ENCODE results near the gene PRSS12. TPM values are rescaled to one million over a fixed set of nuclear protein-coding genes. Genes with fewer than 3 reads are reported as not detected.

Gene PRSS12
- total RNA-seq, 1 experiment from 2014 or later = 5.4 TPM

DNA sequence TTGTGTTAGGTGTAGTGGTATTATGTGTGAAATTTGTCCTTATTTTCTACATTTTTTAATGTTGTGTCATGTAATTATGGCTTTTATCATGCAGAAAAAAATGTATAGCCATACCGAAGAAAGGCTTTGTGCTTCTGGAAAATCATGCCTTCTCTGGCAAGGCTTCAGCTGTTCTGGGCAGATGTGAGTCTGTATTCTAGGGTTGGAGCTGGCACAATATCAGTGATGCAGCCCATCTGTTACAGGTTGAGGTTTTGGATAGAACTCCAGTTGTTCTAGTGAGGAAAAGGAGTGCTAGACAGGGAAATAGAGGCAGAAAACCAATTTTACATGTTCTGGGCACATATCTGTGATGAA lies 44.8 kb upstream of the PRSS12 start:
- H3K9ac ChIP-seq (ENCODE audit: extremely low read depth, insufficient read length, low read length) = no peak overlapping the region
- H3K4me1 Mint-ChIP-seq = peaks cover 48 to 52% of the 10 kb centered on the region in 2 experiments

More for the DNA sequence above, 44.8 kb upstream of the PRSS12 start:
- Histone ChIP-seq H2BK20ac (ENCODE audit: low read depth, low read length, poor library complexity, severe bottlenecking) (no peak overlapping the region), H2BK15ac (ENCODE audit: low read depth, low read length) (no peak overlapping the region), H2BK120ac (ENCODE audit: low read depth, low read length, poor library complexity, severe bottlenecking) (no peak overlapping the region), H3K27ac (ENCODE audit: insufficient read length, low read depth, low read length) (no peak overlapping the region), H3K23me2 (ENCODE audit: insufficient read length, low read depth, low read length, poor library complexity, severe bottlenecking) (no peaks in the 10 kb centered on the region), H3K18ac (ENCODE audit: insufficient read length, low read depth, low read length) (no peak overlapping the region), H3K23ac (ENCODE audit: insufficient read length, low read depth, low read length) (no peak overlapping the region), H2AK5ac (ENCODE audit: insufficient read length, low read length) (no peak overlapping the region), H3K79me1 (ENCODE audit: insufficient read depth, low read depth, low read length, poor library complexity, severe bottlenecking) (no peaks in the 10 kb centered on the region), H4K20me1 (ENCODE audit: control insufficient read depth, insufficient read depth, insufficient read length) (no peaks in the 10 kb centered on the region), H3K4ac (ENCODE audit: low read depth, low read length) (no peak overlapping the region), H3K9me3 (ENCODE audit: control insufficient read depth, low read depth, low read length) (no peaks in the 10 kb centered on the region), H3K56ac (ENCODE audit: insufficient read length, low read depth, low read length) (no peak overlapping the region), H3K4me2 (ENCODE audit: insufficient read depth, insufficient read length, low read length) (no peak overlapping the region), H2BK5ac (ENCODE audit: insufficient read length, low read length) (no peak overlapping the region), H3T11ph (ENCODE audit: low read length) (no peak overlapping the region), H2BK12ac (ENCODE audit: insufficient read length, low read depth, low read length) (no peak overlapping the region), H3K4me1 (ENCODE audit: insufficient read depth, low read length) (peaks cover 11% of the 10 kb centered on the region), H3K79me2 (ENCODE audit: insufficient read depth, low read length) (no peaks in the 10 kb centered on the region), H3K27me3 (ENCODE audit: insufficient read depth, low read length) (no peaks in the 10 kb centered on the region), H4K5ac (ENCODE audit: insufficient read length, low read depth, low read length) (no peak overlapping the region), H2AFZ (ENCODE audit: low read length) (no peak overlapping the region), H4K91ac (ENCODE audit: insufficient read length, low read depth, low read length) (no peak overlapping the region), H3K14ac (ENCODE audit: insufficient read depth, low read length) (no peak overlapping the region), H4K8ac (replicated peaks; ENCODE audit: insufficient read length, low read depth, low read length) (no peak overlapping the region)
- TF ChIP-seq, protein P1, sequence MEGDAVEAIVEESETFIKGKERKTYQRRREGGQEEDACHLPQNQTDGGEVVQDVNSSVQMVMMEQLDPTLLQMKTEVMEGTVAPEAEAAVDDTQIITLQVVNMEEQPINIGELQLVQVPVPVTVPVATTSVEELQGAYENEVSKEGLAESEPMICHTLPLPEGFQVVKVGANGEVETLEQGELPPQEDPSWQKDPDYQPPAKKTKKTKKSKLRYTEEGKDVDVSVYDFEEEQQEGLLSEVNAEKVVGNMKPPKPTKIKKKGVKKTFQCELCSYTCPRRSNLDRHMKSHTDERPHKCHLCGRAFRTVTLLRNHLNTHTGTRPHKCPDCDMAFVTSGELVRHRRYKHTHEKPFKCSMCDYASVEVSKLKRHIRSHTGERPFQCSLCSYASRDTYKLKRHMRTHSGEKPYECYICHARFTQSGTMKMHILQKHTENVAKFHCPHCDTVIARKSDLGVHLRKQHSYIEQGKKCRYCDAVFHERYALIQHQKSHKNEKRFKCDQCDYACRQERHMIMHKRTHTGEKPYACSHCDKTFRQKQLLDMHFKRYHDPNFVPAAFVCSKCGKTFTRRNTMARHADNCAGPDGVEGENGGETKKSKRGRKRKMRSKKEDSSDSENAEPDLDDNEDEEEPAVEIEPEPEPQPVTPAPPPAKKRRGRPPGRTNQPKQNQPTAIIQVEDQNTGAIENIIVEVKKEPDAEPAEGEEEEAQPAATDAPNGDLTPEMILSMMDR (conservative IDR thresholded peaks at IDR 0.05) = no peak
- no peak overlapping the region for H3K4me3 Mint-ChIP-seq
- H3K36me3 Mint-ChIP-seq (ENCODE audit: insufficient read depth in 1 of 3, low read depth in 3 of 3) = peaks cover 1 to 4% (median 3%) of the 10 kb centered on the region in 3 experiments; a peak in 2 of 7 replicates
- no CpG with 5 or more reads among the region's 1 CpG for WGBS (ENCODE audit: extremely low coverage, insufficient read length, low lambda C conversion rate)
- peaks cover 3% of the 10 kb centered on the region in 2 experiments; a peak in 4 of 5 replicates for H3K9me3 Mint-ChIP-seq
- no peak for DNase-seq
- peaks cover 5% of the 10 kb centered on the region for H3K27me3 Mint-ChIP-seq (ENCODE audit: low read depth)
- H3K27ac Mint-ChIP-seq = peak overlapping the region in 1 of 3 experiments; percentile 67; a peak in 1 of 7 replicates
